Natural killer cell (primary cell): ENCODE data around the gene PIP4K2B. TPM values are rescaled to one million over a fixed set of nuclear protein-coding genes. Genes with fewer than 3 reads are reported as not detected.

Source experiments
- ATAC-seq, 3 donors: fragments of 150-1000 bp in 2 of 3; fragments of 200-7000 bp in 1 of 3; cut with Tn5 transposase; 1 replicate in 1 of 3; 2 replicates in 2 of 3; pipeline ENCODE4 v1.10.0; 2021; ENCODE audit warnings: mild to moderate bottlenecking in 2 of 3, moderate library complexity in 2 of 3
- DNase-seq, 2 donors: peaks; one replicate each; pipeline versions ENCODE4 v3.0.0 to v3.0.0-alpha.2; 2013 to 2021; ENCODE audit warnings: mixed read lengths in 1 of 2
- H3K27ac ChIP-seq: one replicate; pipeline ENCODE4 v1.5.1; 2013; ENCODE audit warnings: mild to moderate bottlenecking, low read length
- H3K27me3 ChIP-seq: one replicate; pipeline ENCODE4 v1.6.1; 2013; ENCODE audit warnings: low read length; ENCODE audit not compliant: control insufficient read depth, insufficient read depth
- H3K36me3 ChIP-seq: one replicate; pipeline ENCODE4 v1.6.1; 2013; ENCODE audit warnings: low read length; ENCODE audit not compliant: control insufficient read depth, insufficient read depth
- H3K4me1 ChIP-seq: one replicate; pipeline ENCODE4 v1.6.1; 2013; ENCODE audit warnings: low read length; ENCODE audit not compliant: control insufficient read depth, insufficient read depth
- H3K4me3 ChIP-seq: one replicate; pipeline ENCODE4 v1.5.1; 2013; ENCODE audit warnings: low read length
- H3K9me3 ChIP-seq: one replicate; pipeline ENCODE4 v1.6.1; 2013; ENCODE audit warnings: low read length; ENCODE audit not compliant: control insufficient read depth, insufficient read depth
- H3K27ac Mint-ChIP-seq, 2 donors: one replicate each; pipeline ENCODE4 v1.8.0; 2022; ENCODE audit warnings: mild to moderate bottlenecking in 2 of 2, mixed read lengths in 2 of 2, moderate library complexity in 1 of 2
- H3K27me3 Mint-ChIP-seq, 2 donors: one replicate each; pipeline ENCODE4 v1.8.0; 2022; ENCODE audit warnings: low read depth in 2 of 2, mixed read lengths in 2 of 2
- H3K36me3 Mint-ChIP-seq: one replicate; pipeline ENCODE4 v1.8.0; 2022; ENCODE audit warnings: mixed read lengths
- H3K4me1 Mint-ChIP-seq, 2 donors: one replicate each; pipeline ENCODE4 v1.8.0; 2022; ENCODE audit warnings: mixed read lengths in 2 of 2
- H3K4me3 Mint-ChIP-seq: one replicate; pipeline ENCODE4 v1.8.0; 2022; ENCODE audit warnings: mild to moderate bottlenecking, moderate library complexity, mixed read lengths
- H3K9me3 Mint-ChIP-seq, 2 donors: one replicate each; pipeline ENCODE4 v1.8.0; 2022; ENCODE audit warnings: mixed read lengths in 2 of 2
- CTCF ChIP-seq: fragments of 200-600 bp; IDR thresholded peaks from one replicate; pipeline ENCODE4 v1.8.0; 2022; ENCODE audit warnings: antibody characterized with exemption
- WGBS: methylation state at CpG from one replicate; pipeline ENCODE4 v1.1.7; 2013; ENCODE audit warnings: missing lambda C conversion rate; ENCODE audit not compliant: insufficient coverage; 5-methylcytosine and 5-hydroxymethylcytosine counted together
- intact Hi-C: fragments of 100-400 bp; cut with micrococcal nuclease; formaldehyde crosslinking; loops from one replicate; pipeline ENCODE4 v1.14.2; 2022
- total RNA-seq, 4 donors: library from RNA; stranded (reverse); fragments of 120-200 nt in 1 of 4; gene quantifications; one replicate each; pipeline versions ENCODE4 v1.2.3 to v1.2.4, GENCODE V29; 2013 to 2022

Gene PIP4K2B
- total RNA-seq, 3 donors from 2014 or later (not counting 1 experiment from before 2014, with no cell fraction given), result 26.8 to 36.8 (median 36.3) TPM

DNA sequence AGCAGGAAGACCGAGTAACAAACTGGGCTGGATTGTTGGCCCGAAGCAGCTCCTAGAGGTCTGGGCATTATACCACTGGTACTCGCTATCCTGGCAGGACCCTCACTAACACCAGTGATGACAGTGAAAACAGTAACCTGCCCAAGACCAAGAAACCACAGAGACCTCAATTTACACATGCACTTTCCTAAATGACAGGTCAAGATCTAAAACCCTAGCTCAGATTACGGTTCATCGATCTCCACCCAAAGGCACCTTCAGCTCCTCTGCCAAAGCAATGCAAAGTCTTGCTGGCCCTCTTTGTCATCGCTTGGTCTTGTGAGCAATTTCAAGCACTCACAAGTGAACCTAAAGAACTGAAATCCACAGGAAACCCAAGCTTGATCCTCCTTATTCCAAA, 1.5 kb downstream of the PIP4K2B start:
- H3K27ac ChIP-seq, result peak overlapping the region; percentile 25
- peak overlapping the region; percentile 91 for H3K4me3 Mint-ChIP-seq

GRCh38 chr17:38797158-38797490, 2.2 kb downstream of the PIP4K2B start:
- Histone ChIP-seq H3K27me3 (no peaks in the 10 kb centered on the region), H3K9me3 (no peaks in the 10 kb centered on the region), H3K4me3 (no peak overlapping the region), H3K4me1 (peaks cover 23% of the 10 kb centered on the region), H3K27ac (no peak overlapping the region), H3K36me3 (peaks cover 9% of the 10 kb centered on the region)
- no peak for TF ChIP-seq CTCF
- intact Hi-C loops, result no loop called here
- DNase-seq (no peak), ATAC-seq (no peak)
- Mint-ChIP-seq H3K4me3 (peak overlapping the region; percentile 51), H3K9me3 (no peaks in the 10 kb centered on the region), H3K27ac (peak overlapping the region; percentile 84 to 88), H3K27me3 (no peaks in the 10 kb centered on the region), H3K4me1 (peaks cover 37 to 47% of the 10 kb centered on the region in 2 donors), H3K36me3 (peaks cover 5% of the 10 kb centered on the region)
- 95% methylated on average over 5 of the region's 5 CpGs for WGBS

More for the DNA sequence above, 1.5 kb downstream of the PIP4K2B start:
- no peak for ATAC-seq
- H3K27ac Mint-ChIP-seq, result peak overlapping the region; percentile 84 to 88
- 77% methylated on average over 6 of the region's 6 CpGs for WGBS
- H3K4me1 ChIP-seq, result peaks cover 23% of the 10 kb centered on the region
- peaks cover 16% of the 10 kb centered on the region for H3K36me3 ChIP-seq
- no peak overlapping the region for H3K4me3 ChIP-seq
- H3K36me3 Mint-ChIP-seq, result peaks cover 5% of the 10 kb centered on the region
- no peak for TF ChIP-seq CTCF
- no peaks in the 10 kb centered on the region for H3K9me3 ChIP-seq
- intact Hi-C loops, result no loop called here
- no peaks in the 10 kb centered on the region for H3K9me3 Mint-ChIP-seq
- peaks cover 37 to 47% of the 10 kb centered on the region in 2 donors for H3K4me1 Mint-ChIP-seq
- H3K27me3 ChIP-seq, result no peaks in the 10 kb centered on the region
- no peak for DNase-seq
- H3K27me3 Mint-ChIP-seq, result no peaks in the 10 kb centered on the region

GRCh38 chr17:38796451-38797157, 2.8 kb downstream of the PIP4K2B start:
- peaks cover 37 to 47% of the 10 kb centered on the region in 2 donors for H3K4me1 Mint-ChIP-seq
- 86% methylated on average over 5 of the region's 5 CpGs for WGBS

More at GRCh38 chr17:38796451-38797157, 2.8 kb downstream of the PIP4K2B start:
- Histone ChIP-seq H3K27ac (no peak overlapping the region), H3K9me3 (no peaks in the 10 kb centered on the region), H3K27me3 (no peaks in the 10 kb centered on the region), H3K36me3 (peaks cover 3% of the 10 kb centered on the region), H3K4me1 (peaks cover 23% of the 10 kb centered on the region), H3K4me3 (no peak overlapping the region)
- peak overlapping the region; percentile 51 for H3K4me3 Mint-ChIP-seq
- intact Hi-C loops, result no loop called here
- no peak for DNase-seq
- H3K9me3 Mint-ChIP-seq, result no peaks in the 10 kb centered on the region
- H3K27ac Mint-ChIP-seq, result peak overlapping the region in 1 of 2 donors; percentile 84
- no peaks in the 10 kb centered on the region for H3K27me3 Mint-ChIP-seq
- no peak for ATAC-seq
- TF ChIP-seq CTCF, result no peak
- peaks cover 5% of the 10 kb centered on the region for H3K36me3 Mint-ChIP-seq
